Measurements from ENCODE around the gene GLTPD2. TPM values are rescaled to one million over a fixed set of nuclear protein-coding genes. Genes with fewer than 3 reads are reported as not detected.

Gene GLTPD2
- total and polyA plus RNA-seq, 2 donors (not counting 1 experiment from before 2014, with no cell fraction given): not detected

- DNase-seq: no peak
- Histone ChIP-seq H3K9me3 (ENCODE audit: control extremely low read depth in 1 of 3, control insufficient read depth in 2 of 3, insufficient read depth in 1 of 3, low read length in 2 of 3) (no peaks in the 10 kb centered on the region), H3K9ac (ENCODE audit: low read length) (no peak overlapping the region), H3K27me3 (replicated peaks in 1 of 4; ENCODE audit: control extremely low read depth in 1 of 4, control insufficient read depth in 3 of 4, insufficient read depth in 4 of 4, low read length in 3 of 4) (no peaks in the 10 kb centered on the region), H3K27ac (ENCODE audit: low read length in 2 of 2) (no peak overlapping the region), H4K20me1 (ENCODE audit: control insufficient read depth, insufficient read depth, low read length, poor library complexity, severe bottlenecking) (no peaks in the 10 kb centered on the region), H3K79me2 (ENCODE audit: control insufficient read depth, insufficient read depth, low read length) (no peaks in the 10 kb centered on the region), H3K4me1 (ENCODE audit: control insufficient read depth in 2 of 2, insufficient read depth in 2 of 2, low read length in 2 of 2) (peaks cover 9 to 13% of the 10 kb centered on the region in 2 donors), H3K4me3 (ENCODE audit: control extremely low read depth in 1 of 5, extremely low read depth in 1 of 5, insufficient read depth in 1 of 5, low read depth in 2 of 5, low read length in 4 of 5) (no peak overlapping the region), H3K4me2 (replicated peaks; ENCODE audit: low read depth, low read length, poor library complexity, severe bottlenecking) (no peak overlapping the region), H2AFZ (ENCODE audit: insufficient read depth, low read depth, low read length, poor library complexity, severe bottlenecking) (no peak overlapping the region), H3K36me3 (replicated peaks in 1 of 2; ENCODE audit: control extremely low read depth in 1 of 2, control insufficient read depth in 1 of 2, extremely low read depth in 1 of 2, insufficient read depth in 2 of 2, low read length in 1 of 2) (no peaks in the 10 kb centered on the region)
- Mint-ChIP-seq H3K4me1 (peaks cover 14% of the 10 kb centered on the region), H3K27me3 (no peaks in the 10 kb centered on the region), H3K27ac (peak overlapping the region; percentile 65), H3K9me3 (ENCODE audit: insufficient read depth) (no peaks in the 10 kb centered on the region), H3K4me3 (peak overlapping the region; percentile 83)
- POLR2A ChIA-PET: interaction anchor here (0.9 to 1.0 kb wide), 2 partner anchors 18 to 20 kb away, joined by 3 read pairs; no protein-coding TSS in a partner anchor
- no peak for ATAC-seq (ENCODE audit: low read depth)
- 78% methylated on average over 5 of the region's 6 CpGs for WGBS (ENCODE audit: insufficient coverage)
- intact Hi-C loops (cut with micrococcal nuclease): loop anchor here (5.0 kb wide), 1 partner anchor 134 kb away; the partner anchor contains the start of genes RNF167 and SLC25A11
- CTCF ChIA-PET: no interaction called here
- no peak for TF ChIP-seq EZH2 (IDR thresholded peaks at IDR 0.05; ENCODE audit: borderline replicate concordance, insufficient read depth, low read depth, low read length, poor library complexity, severe bottlenecking)
- TF ChIP-seq, protein P1, sequence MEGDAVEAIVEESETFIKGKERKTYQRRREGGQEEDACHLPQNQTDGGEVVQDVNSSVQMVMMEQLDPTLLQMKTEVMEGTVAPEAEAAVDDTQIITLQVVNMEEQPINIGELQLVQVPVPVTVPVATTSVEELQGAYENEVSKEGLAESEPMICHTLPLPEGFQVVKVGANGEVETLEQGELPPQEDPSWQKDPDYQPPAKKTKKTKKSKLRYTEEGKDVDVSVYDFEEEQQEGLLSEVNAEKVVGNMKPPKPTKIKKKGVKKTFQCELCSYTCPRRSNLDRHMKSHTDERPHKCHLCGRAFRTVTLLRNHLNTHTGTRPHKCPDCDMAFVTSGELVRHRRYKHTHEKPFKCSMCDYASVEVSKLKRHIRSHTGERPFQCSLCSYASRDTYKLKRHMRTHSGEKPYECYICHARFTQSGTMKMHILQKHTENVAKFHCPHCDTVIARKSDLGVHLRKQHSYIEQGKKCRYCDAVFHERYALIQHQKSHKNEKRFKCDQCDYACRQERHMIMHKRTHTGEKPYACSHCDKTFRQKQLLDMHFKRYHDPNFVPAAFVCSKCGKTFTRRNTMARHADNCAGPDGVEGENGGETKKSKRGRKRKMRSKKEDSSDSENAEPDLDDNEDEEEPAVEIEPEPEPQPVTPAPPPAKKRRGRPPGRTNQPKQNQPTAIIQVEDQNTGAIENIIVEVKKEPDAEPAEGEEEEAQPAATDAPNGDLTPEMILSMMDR (IDR thresholded peaks at IDR 0.05): no peak
Measured at GRCh38 chr17:4808378-4808767, 19.6 kb downstream of the GLTPD2 start.

- H3K4me1 ChIP-seq (ENCODE audit: control insufficient read depth in 2 of 2, insufficient read depth in 2 of 2, low read length in 2 of 2): peaks cover 9 to 13% of the 10 kb centered on the region in 2 donors
- Mint-ChIP-seq H3K4me3 (no peak overlapping the region), H3K9me3 (ENCODE audit: insufficient read depth) (no peaks in the 10 kb centered on the region), H3K4me1 (peaks cover 14% of the 10 kb centered on the region), H3K27me3 (no peaks in the 10 kb centered on the region), H3K27ac (no peak overlapping the region)
- no peak overlapping the region for H3K9ac ChIP-seq (ENCODE audit: low read length)
- H3K9me3 ChIP-seq (ENCODE audit: control extremely low read depth in 1 of 3, control insufficient read depth in 2 of 3, insufficient read depth in 1 of 3, low read length in 2 of 3): no peaks in the 10 kb centered on the region
- no peak for DNase-seq
- TF ChIP-seq EZH2 (IDR thresholded peaks at IDR 0.05; ENCODE audit: borderline replicate concordance, insufficient read depth, low read depth, low read length, poor library complexity, severe bottlenecking): no peak
- TF ChIP-seq, protein P1 (IDR thresholded peaks at IDR 0.05): no peak
- no peaks in the 10 kb centered on the region for H4K20me1 ChIP-seq (ENCODE audit: control insufficient read depth, insufficient read depth, low read length, poor library complexity, severe bottlenecking)
- ChIA-PET POLR2A (no interaction called here), CTCF (no interaction called here)
- no peak overlapping the region for H3K27ac ChIP-seq (ENCODE audit: low read length in 2 of 2)
- H3K36me3 ChIP-seq (replicated peaks in 1 of 2; ENCODE audit: control extremely low read depth in 1 of 2, control insufficient read depth in 1 of 2, extremely low read depth in 1 of 2, insufficient read depth in 2 of 2, low read length in 1 of 2): peaks cover 0 to 17% of the 10 kb centered on the region in 2 experiments
- H3K27me3 ChIP-seq (replicated peaks in 1 of 4; ENCODE audit: control extremely low read depth in 1 of 4, control insufficient read depth in 3 of 4, insufficient read depth in 4 of 4, low read length in 3 of 4): no peaks in the 10 kb centered on the region
- H3K4me3 ChIP-seq (ENCODE audit: control extremely low read depth in 1 of 5, extremely low read depth in 1 of 5, insufficient read depth in 1 of 5, low read depth in 2 of 5, low read length in 4 of 5): no peak overlapping the region
- 54% methylated on average over 13 of the region's 13 CpGs for WGBS (ENCODE audit: insufficient coverage)
- H3K4me2 ChIP-seq (replicated peaks; ENCODE audit: low read depth, low read length, poor library complexity, severe bottlenecking): no peak overlapping the region
- no peak for ATAC-seq (ENCODE audit: low read depth)
- no peak overlapping the region for H2AFZ ChIP-seq (ENCODE audit: insufficient read depth, low read depth, low read length, poor library complexity, severe bottlenecking)
- H3K79me2 ChIP-seq (ENCODE audit: control insufficient read depth, insufficient read depth, low read length): no peaks in the 10 kb centered on the region
- intact Hi-C loops (cut with micrococcal nuclease): no loop called here
Measured at GRCh38 chr17:4810696-4811290, 22.0 kb downstream of the GLTPD2 start.
